DMS153 treated with DMSO at 0.1 percent for 48 hours (cell line): ENCODE data around the gene ANKRD17.

Experiments used
- DNase-seq: peaks from one replicate; lab custom pipeline; 2025; ENCODE audit not compliant: unreplicated experiment; lab: John Stamatoyannopoulos, UW

The ANKRD17 gene

DNA sequence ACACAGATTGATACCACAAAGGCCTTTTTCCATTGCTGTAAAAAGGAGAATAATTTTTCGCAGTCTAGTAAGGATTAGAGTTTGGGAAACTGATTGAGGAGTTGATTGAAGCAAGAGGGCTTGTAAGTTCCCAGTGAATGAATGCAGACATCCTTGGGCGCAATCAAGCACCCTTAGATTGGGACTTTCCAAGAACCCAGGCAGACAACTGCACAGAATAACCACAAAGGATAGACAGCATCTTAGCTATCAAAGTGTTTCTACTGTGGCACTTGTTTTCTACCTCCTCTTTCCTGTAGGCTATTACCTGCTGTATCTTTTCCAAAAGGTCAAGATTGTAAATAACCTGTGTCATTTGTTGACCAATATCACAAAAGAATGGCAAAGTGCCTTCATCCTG is 191.7 kb downstream of the ANKRD17 start:
- no peak for DNase-seq

- DNase-seq = no peak
Observed at GRCh38 chr4:73066445-73066844, 192.2 kb downstream of the ANKRD17 start.

GRCh38 chr4:73064536-73064935 is 194.1 kb downstream of the ANKRD17 start:
- DNase-seq = no peak

DNA sequence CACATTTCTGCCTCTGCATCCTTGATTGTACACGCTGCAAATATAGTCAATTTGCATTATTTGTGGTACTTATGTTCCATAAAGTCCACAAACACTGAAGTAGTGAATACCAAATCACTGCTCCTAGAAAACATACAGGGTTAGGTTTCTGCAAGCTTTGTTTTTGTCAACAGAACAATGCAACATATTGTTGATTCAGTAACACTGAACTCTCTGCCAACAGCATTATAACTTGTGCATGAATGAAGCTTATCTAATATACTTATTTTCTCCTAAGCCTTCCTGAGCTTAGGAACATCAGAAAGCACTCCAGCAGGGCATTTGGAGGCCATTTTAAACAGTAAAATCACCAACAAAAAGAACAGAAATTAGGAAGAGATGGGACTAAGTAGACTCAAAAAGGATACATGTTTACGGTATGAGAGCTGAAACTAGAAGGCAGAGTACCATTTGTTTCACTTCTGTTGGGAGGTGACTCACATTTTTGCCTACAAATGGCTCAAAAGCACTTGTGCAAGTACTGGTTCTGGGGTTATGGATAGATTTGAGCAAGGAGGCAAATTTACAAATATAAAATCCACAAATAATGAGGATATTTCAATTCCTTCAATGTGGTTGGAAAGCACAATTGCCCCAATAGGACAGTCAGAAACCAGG is 203.2 kb downstream of the ANKRD17 start:
- no peak for DNase-seq

GRCh38 chr4:73053974-73054480 is 204.6 kb downstream of the ANKRD17 start:
- DNase-seq = no peak

DNA sequence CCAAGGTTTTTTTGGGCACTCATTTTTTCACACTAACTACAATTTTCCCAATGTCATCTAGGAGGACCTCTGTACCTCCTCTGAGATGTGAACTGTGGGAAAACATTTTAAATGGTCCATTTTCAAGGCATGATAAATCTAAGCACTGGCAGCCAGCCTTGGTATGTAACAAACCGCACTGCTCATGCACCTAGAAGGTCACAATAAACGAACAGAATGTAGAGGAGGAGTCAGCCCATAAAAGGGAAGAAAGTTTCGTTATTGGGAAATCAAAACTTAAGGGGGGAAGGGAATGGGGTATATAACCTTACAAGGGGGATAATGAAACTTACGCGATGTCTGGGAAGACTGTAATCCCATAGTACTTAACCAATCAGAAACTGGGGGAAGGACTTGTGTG is 205.5 kb downstream of the ANKRD17 start:
- DNase-seq = no peak

GRCh38 chr4:73051625-73052024 is 207.0 kb downstream of the ANKRD17 start:
- DNase-seq = no peak

- DNase-seq = no peak
Observed at GRCh38 chr4:73045879-73046278, 212.7 kb downstream of the ANKRD17 start.

GRCh38 chr4:73037057-73037456 is 221.5 kb downstream of the ANKRD17 start:
- DNase-seq = no peak

DNA sequence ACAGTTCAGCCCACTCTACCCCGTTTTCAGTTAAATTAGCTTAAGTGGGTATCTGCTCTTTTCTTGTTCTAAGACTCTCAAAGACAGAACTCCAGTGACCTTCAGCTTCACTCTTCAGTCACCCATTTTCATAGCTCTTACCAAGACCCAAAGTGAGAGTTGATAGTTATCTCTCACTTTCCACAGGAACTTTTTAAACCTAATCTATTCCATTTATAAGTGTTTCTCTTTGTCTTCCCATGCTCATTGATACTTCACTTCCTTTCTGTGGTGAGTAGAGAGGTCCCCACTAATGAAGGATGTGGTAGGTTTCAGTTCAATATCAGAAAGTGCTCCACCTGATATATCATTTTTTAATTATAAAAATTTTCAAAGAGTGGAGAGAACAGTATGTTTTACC is 222.5 kb downstream of the ANKRD17 start:
- DNase-seq = no peak

DNA sequence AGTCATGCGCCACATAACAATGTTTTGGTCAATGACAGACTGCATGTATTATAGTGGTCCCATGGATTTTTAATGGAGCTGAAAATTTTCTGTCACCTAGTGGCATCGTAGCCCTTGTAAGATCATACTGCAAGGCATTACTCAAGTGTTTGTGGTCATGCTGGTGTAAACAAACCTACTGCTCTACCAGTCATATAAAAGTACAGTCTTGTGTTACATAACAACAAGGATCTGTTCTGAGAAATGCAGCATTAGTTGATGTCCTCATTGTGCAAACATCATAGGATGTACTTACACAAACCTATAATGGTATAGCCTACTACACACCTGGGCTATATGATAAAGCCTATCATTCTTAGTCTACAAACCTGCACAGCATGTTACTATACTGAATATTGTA is 223.7 kb downstream of the ANKRD17 start:
- DNase-seq = no peak

DNA sequence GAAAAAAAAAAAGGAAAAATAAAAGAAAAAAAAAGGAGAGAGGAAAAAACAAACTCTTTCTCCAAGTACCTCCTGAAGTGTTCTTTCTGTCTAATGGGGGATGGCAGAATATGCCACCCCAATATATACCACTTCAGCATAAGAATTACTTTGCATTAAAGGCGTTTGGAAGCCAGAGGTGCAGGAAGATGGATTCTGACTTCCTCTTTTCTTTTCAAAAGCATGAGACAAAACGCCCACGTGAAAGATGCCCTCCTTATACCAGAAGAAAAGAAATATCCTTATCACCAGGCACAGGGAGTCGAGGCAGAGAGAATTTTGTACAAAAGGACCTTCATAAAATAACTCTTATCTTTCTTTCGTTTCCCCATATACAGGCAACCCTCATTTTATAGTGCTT is 230.0 kb downstream of the ANKRD17 start:
- no peak for DNase-seq
